Gastrocnemius medialis (tissue), 4 donors: ENCODE measurements around the gene GPLD1.

Source experiments
- CTCF ChIP-seq, 5 experiments: fragments of 450-650 bp in 3 of 5; fragments of 200-600 bp in 2 of 5; sonication (generic) in 2 of 5; IDR thresholded peaks in 4 of 5; conservative IDR thresholded peaks in 1 of 5; 1 replicate in 4 of 5; 2 replicates in 1 of 5; pipeline ENCODE4 v1.5.1; 2016 to 2019; ENCODE audit warnings: antibody characterized with exemption in 5 of 5, mild to moderate bottlenecking in 3 of 5, moderate library complexity in 3 of 5
- POLR2A ChIP-seq, 2 donors: fragments of 450-650 bp; IDR thresholded peaks; one replicate each; pipeline ENCODE4 v1.6.1; 2017; ENCODE audit warnings: antibody characterized with exemption in 2 of 2, mild to moderate bottlenecking in 2 of 2, moderate library complexity in 2 of 2

GRCh38 chr6:24439858-24440539, 49.4 kb downstream of the GPLD1 start:
- no peak for TF ChIP-seq CTCF (IDR thresholded peaks at IDR 0.05 in 4 of 5, conservative IDR thresholded peaks at IDR 0.05 in 1 of 5)
- TF ChIP-seq POLR2A (IDR thresholded peaks at IDR 0.05): no peak
